GM12892 (cell line): ENCODE measurements around the gene GNA12.

Source experiments
- POLR2A ChIP-seq: IDR thresholded peaks from 2 replicates; pipeline ENCODE4 v1.6.1; 2011; ENCODE audit warnings: low read depth, low read length, control low read depth
- POLR2AphosphoS5 ChIP-seq: IDR thresholded peaks from 2 replicates; pipeline ENCODE4 v1.6.1; 2011; ENCODE audit warnings: low read depth, low read length, control low read depth

DNA sequence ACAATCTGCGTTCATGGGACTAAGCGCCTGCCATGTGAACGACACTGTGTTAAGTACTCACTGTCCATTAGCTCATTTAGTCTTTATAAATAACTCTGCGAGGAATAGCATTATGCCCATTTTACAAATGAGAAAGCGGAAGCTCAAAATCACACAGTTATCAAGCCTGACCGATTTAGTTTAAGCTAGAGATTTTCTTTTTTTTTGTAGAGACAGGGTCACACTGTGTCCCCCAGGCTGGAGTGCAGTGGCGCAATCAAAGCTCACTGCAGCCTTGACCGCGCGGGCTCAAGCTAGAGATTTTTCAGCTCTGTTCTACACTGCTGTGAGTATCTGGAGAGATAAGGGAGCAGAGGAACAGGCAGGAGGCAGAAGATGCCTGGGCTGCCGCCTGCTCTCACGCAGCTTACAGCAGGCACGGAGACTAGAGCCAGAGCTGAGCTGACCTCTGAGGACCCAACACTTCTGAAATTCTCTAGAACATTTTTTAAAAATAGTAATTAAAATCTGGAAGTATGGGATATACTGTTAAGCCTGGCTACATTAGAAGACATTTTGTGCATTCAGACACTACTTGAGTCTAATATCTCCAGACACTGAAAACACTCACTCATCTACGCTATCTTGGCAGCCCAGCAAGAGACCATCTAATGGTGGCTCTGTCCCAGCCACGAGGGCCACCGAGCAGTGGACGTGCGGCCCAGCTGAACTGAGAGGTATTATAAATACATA, 38.7 kb downstream of the GNA12 start:
- no peak for TF ChIP-seq POLR2AphosphoS5
- no peak for TF ChIP-seq POLR2A
